ENCODE results near the gene DIRAS1. TPM values are rescaled to one million over a fixed set of nuclear protein-coding genes. Genes with fewer than 3 reads are reported as not detected.
A peak's percentile ranks its signal among the peaks of the same experiment; 100 is the strongest.

The DIRAS1 gene
- total RNA-seq, 1 donor from 2014 or later = 10.8 TPM

GRCh38 chr19:2711172-2711874 is 9.8 kb downstream of the DIRAS1 start:
- Mint-ChIP-seq H3K4me1 (ENCODE audit: low read depth) (no peaks in the 10 kb centered on the region), H3K27me3 (peaks cover 16% of the 10 kb centered on the region), H3K9me3 (ENCODE audit: low read depth) (peaks cover 11% of the 10 kb centered on the region), H3K27ac (no peak overlapping the region), H3K4me3 (ENCODE audit: low read depth) (no peak overlapping the region), H3K36me3 (ENCODE audit: insufficient read depth) (peaks cover 6% of the 10 kb centered on the region)
- DNase-seq (ENCODE audit: low spot score, unreplicated experiment) = no peak
- no peak for TF ChIP-seq CTCF (IDR thresholded peaks at IDR 0.05; ENCODE audit: unreplicated experiment)

DNA sequence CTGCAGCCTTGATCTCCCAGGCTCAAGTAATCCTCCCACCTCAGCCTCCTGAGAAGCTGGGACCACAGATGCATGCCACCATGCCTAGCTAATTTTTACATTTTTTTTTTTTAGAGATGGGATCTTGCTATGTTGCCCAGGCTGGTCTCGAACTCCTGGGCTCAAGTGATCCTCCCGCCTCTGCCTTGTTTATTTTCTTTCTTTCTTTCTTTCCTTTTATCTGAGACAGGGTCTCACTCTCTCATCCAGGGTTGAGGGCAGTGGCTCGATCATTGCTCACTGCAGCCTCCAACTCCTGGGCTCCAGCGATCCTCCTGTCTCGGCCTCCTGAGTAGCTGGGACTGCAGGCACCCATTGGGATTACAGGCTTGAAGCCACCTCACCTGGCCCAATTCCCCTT is 14.9 kb downstream of the DIRAS1 start:
- peaks cover 2% of the 10 kb centered on the region for H3K4me1 Mint-ChIP-seq (ENCODE audit: low read depth)
- no peaks in the 10 kb centered on the region for H3K36me3 Mint-ChIP-seq (ENCODE audit: insufficient read depth)
- H3K27me3 Mint-ChIP-seq = peaks cover 11% of the 10 kb centered on the region
- DNase-seq (ENCODE audit: low spot score, unreplicated experiment) = no peak
- no peak overlapping the region for H3K27ac Mint-ChIP-seq
- no peaks in the 10 kb centered on the region for H3K9me3 Mint-ChIP-seq (ENCODE audit: low read depth)
- H3K4me3 Mint-ChIP-seq (ENCODE audit: low read depth) = no peak overlapping the region
- TF ChIP-seq CTCF (IDR thresholded peaks at IDR 0.05; ENCODE audit: unreplicated experiment) = no peak

DNA sequence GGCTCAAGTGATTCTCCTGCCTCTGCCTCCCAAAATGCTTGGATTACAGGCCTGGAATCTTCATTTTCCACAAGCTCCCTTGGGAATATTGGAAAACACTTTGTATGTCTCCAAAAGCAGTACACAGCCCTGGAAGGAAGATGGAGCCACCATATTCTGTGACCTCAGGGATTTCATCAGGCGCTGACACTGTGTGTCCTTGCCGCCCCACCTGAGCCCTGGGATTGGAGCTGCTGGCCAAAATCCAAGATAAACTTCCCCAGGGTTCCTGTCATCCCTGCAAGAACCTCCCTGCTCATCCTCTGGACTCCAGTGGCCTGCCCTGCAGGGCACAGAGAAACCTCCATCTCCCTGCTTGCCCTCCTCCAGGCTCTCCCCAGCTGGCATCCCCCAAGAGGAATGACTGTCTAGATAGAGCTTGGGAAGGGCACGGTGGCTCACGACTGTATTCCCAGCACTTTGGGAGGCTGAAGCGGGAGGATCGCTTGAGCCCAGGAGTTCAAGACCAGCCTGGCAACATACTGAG is 17.4 kb downstream of the DIRAS1 start:
- TF ChIP-seq CTCF (IDR thresholded peaks at IDR 0.05; ENCODE audit: unreplicated experiment) = no peak
- Mint-ChIP-seq H3K4me1 (ENCODE audit: low read depth) (peaks cover 2% of the 10 kb centered on the region), H3K36me3 (ENCODE audit: insufficient read depth) (no peaks in the 10 kb centered on the region), H3K27me3 (peaks cover 20% of the 10 kb centered on the region), H3K27ac (no peak overlapping the region), H3K9me3 (ENCODE audit: low read depth) (no peaks in the 10 kb centered on the region), H3K4me3 (ENCODE audit: low read depth) (peak overlapping the region; percentile 9)
- no peak for DNase-seq (ENCODE audit: low spot score, unreplicated experiment)

DNA sequence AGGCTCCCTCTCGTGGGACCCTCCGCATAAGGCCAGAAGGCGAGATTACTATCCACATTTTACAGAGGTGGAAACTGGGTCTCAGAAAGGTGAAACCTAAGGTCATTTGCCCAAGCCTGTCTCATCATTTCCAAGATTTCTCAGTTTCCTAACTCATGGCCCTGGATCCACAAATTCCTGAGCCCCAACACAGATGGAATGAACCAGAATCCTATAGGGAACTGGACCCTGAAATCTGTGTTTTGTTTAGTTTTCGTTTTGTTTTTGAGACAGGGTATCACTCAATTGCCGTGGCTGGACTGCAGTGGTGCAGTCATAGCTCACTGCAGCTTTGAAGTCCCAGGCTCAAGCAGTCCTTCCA is 18.1 kb downstream of the DIRAS1 start:
- Mint-ChIP-seq H3K27ac (peak overlapping the region; percentile 59), H3K27me3 (peaks cover 20% of the 10 kb centered on the region), H3K36me3 (ENCODE audit: insufficient read depth) (no peaks in the 10 kb centered on the region), H3K4me3 (ENCODE audit: low read depth) (peak overlapping the region; percentile 63), H3K4me1 (ENCODE audit: low read depth) (peaks cover 2% of the 10 kb centered on the region), H3K9me3 (ENCODE audit: low read depth) (no peaks in the 10 kb centered on the region)
- no peak for TF ChIP-seq CTCF (IDR thresholded peaks at IDR 0.05; ENCODE audit: unreplicated experiment)
- DNase-seq (ENCODE audit: low spot score, unreplicated experiment) = no peak

DNA sequence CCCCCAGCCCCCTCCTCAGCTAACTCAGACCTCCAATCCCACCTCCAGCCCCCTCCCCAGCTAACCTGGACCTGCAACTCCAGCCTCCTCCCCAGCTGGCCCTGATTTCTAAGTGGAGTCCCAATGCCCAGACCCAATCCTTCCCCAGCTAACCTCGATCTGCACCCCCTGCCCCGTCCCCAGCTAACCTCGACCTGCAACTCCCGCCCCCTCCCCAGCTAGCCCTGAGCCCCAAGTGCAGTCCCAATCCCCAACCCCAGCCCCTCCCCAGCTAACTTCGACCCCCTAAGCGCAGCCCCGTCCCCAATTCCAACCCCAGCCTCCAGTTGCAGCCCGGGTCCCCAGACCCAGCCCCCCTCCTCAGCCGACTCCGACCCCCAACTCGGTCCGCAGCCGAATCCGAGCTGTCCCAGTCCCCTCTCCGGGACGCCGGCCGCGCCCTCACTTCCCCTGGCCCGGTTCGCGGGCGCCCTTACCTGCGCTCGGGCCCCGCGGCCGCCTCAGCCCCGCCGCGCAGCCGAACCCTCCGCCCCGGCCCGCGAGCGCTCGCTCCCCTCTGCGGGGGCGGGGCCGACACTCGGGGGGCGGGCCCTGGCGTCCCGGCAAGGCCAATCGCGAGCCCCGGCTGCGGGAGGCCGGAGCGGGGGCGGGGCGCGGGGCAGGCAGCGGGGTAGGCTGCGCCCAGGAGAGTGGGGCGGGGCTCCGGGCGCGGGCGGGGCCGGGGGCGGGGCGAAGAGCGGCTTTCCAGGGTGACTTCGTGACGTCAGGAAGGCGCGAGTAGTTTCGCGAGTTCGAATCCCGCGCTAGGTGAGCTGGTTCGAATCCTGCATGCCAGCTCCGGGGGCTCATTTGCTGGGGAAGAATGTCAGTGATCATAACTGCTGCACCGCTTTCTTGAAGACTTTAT is 18.7 kb downstream of the DIRAS1 start, which contains the start of gene GNG7:
GNG7 (minus strand) TSS at position 525 of the 907 bp plus-strand sequence. CDS start 182,006 bp downstream, outside the sequence.
- H3K9me3 Mint-ChIP-seq (ENCODE audit: low read depth) = no peaks in the 10 kb centered on the region
- TF ChIP-seq CTCF (IDR thresholded peaks at IDR 0.05; ENCODE audit: unreplicated experiment) = no peak
- H3K4me3 Mint-ChIP-seq (ENCODE audit: low read depth) = peak within 1 kb of the TSS; percentile 80
- no peaks in the 10 kb centered on the region for H3K36me3 Mint-ChIP-seq (ENCODE audit: insufficient read depth)
- H3K4me1 Mint-ChIP-seq (ENCODE audit: low read depth) = peaks cover 2% of the 10 kb centered on the region
- peak within 1 kb of the TSS; percentile 59 for H3K27ac Mint-ChIP-seq
- peak; percentile 95 for DNase-seq (ENCODE audit: low spot score, unreplicated experiment)
- H3K27me3 Mint-ChIP-seq = peaks cover 20% of the 10 kb centered on the region
